CD4-positive, alpha-beta T cell treated with Interleukin-17A for 4 hours (primary cell): ENCODE results near the gene CDC23.
A peak's percentile ranks its signal among the peaks of the same experiment; 100 is the strongest.
"Not testable (repeated sequence)": the region's sequence is repeated elsewhere in the genome, so short reads cannot be mapped to it uniquely, and the experiment has no call there.

ENCODE experiments used
- DNase-seq: peaks from one replicate; pipeline ENCODE4 v3.0.0-alpha.2; 2020; ENCODE audit warnings: mixed read lengths

CDC23 gene

GRCh38 chr5:138210985-138211384, 2.1 kb downstream of the CDC23 start:
- DNase-seq = no peak

GRCh38 chr5:138193859-138194258, 19.3 kb downstream of the CDC23 start:
- DNase-seq = not testable (repeated sequence)

GRCh38 chr5:138192826-138193225, 20.3 kb downstream of the CDC23 start:
- DNase-seq = no peak

- DNase-seq = no peak
Measured at GRCh38 chr5:138188626-138189025, 24.5 kb downstream of the CDC23 start.

GRCh38 chr5:138186002-138186447, 27.1 kb downstream of the CDC23 start:
- no peak for DNase-seq

- no peak for DNase-seq
Measured at GRCh38 chr5:138182808-138183207, 30.3 kb downstream of the CDC23 start.

GRCh38 chr5:138180841-138181240, 32.3 kb downstream of the CDC23 start:
- DNase-seq = no peak

GRCh38 chr5:138180183-138180782, 32.8 kb downstream of the CDC23 start:
- no peak for DNase-seq

GRCh38 chr5:138179277-138179857, 33.8 kb downstream of the CDC23 start:
- no peak for DNase-seq

- DNase-seq = peak; percentile 92
Measured at GRCh38 chr5:138178516-138179276, 34.4 kb downstream of the CDC23 start, which contains the start of the genes BRD8 and KIF20A. TSS of gene BRD8 (minus strand) at chr5:138178630. CDS start at chr5:138178614, 16 bp downstream. TSS of gene KIF20A (plus strand) at chr5:138179112. CDS start at chr5:138179681, 569 bp downstream.

GRCh38 chr5:138177941-138178515, 35.1 kb downstream of the CDC23 start:
- peak; percentile 20 for DNase-seq

GRCh38 chr5:138170299-138170698, 42.8 kb downstream of the CDC23 start:
- no peak for DNase-seq

- DNase-seq = no peak
Measured at GRCh38 chr5:138169124-138169523, 44.0 kb downstream of the CDC23 start.

GRCh38 chr5:138163721-138164120, 49.4 kb downstream of the CDC23 start:
- DNase-seq = no peak

- DNase-seq = no peak
Measured at GRCh38 chr5:138160706-138161105, 52.4 kb downstream of the CDC23 start.

GRCh38 chr5:138159666-138160065, 53.5 kb downstream of the CDC23 start:
- DNase-seq = no peak

GRCh38 chr5:138157626-138158025, 55.5 kb downstream of the CDC23 start:
- DNase-seq = no peak

GRCh38 chr5:138155977-138156376, 57.1 kb downstream of the CDC23 start:
- not testable (repeated sequence) for DNase-seq

- no peak for DNase-seq
Measured at GRCh38 chr5:138149530-138149929, 63.6 kb downstream of the CDC23 start.

- DNase-seq = no peak
Measured at GRCh38 chr5:138148811-138149210, 64.3 kb downstream of the CDC23 start.

GRCh38 chr5:138143578-138143977, 69.5 kb downstream of the CDC23 start:
- not testable (repeated sequence) for DNase-seq

- no peak for DNase-seq
Measured at GRCh38 chr5:138141734-138142133, 71.4 kb downstream of the CDC23 start.

GRCh38 chr5:138140268-138140667, 72.9 kb downstream of the CDC23 start:
- no peak for DNase-seq

- no peak for DNase-seq
Measured at GRCh38 chr5:138139781-138140090, 73.4 kb downstream of the CDC23 start.
